Neural cell (in vitro differentiated cells): ENCODE measurements around the gene KCTD15. TPM values are rescaled to one million over a fixed set of nuclear protein-coding genes. Genes with fewer than 3 reads are reported as not detected.

Experiments used
- H2AFZ ChIP-seq: fragments of 200-600, 300-800 bp; sonication (generic), shearing (Covaris generic); 2 replicates; pipeline ENCODE4 v1.6.0; 2014; ENCODE audit warnings: low read depth, mild to moderate bottlenecking, antibody characterized with exemption, low read length, moderate library complexity
- H3F3A ChIP-seq: fragments of 200-600 bp; shearing (Covaris generic); 2 replicates; pipeline ENCODE4 v1.6.1; 2016; ENCODE audit warnings: mild to moderate bottlenecking, moderate library complexity, mixed read lengths, antibody characterized with exemption, low read length; ENCODE audit not compliant: insufficient read depth, poor library complexity, severe bottlenecking
- H3K27ac ChIP-seq: fragments of 200-600, 300-800 bp; sonication (generic), shearing (Covaris generic); 2 replicates; pipeline ENCODE4 v1.5.1; 2014; ENCODE audit warnings: mild to moderate bottlenecking, low read length, moderate library complexity
- H3K27me3 ChIP-seq: fragments of 300-800, 200-600 bp; sonication (generic), shearing (Covaris generic); 2 replicates; pipeline ENCODE4 v1.6.0; 2014; ENCODE audit warnings: mild to moderate bottlenecking, low read depth, low read length, moderate library complexity; ENCODE audit not compliant: insufficient read depth
- H3K36me3 ChIP-seq: fragments of 300-800, 200-600 bp; sonication (generic), shearing (Covaris generic); 2 replicates; pipeline ENCODE4 v1.5.1; 2014; ENCODE audit warnings: mild to moderate bottlenecking, antibody characterized with exemption, low read length, moderate library complexity; ENCODE audit not compliant: insufficient read depth
- H3K4me2 ChIP-seq: fragments of 300-800, 200-600 bp; sonication (generic), shearing (Covaris generic); 2 replicates; pipeline ENCODE4 v1.6.0; 2014; ENCODE audit warnings: mild to moderate bottlenecking, low read length
- H3K4me3 ChIP-seq: fragments of 300-800, 200-600 bp; sonication (generic), shearing (Covaris generic); 2 replicates; pipeline ENCODE4 v1.5.1; 2014; ENCODE audit warnings: mild to moderate bottlenecking, low read length, moderate library complexity
- H3K79me2 ChIP-seq: fragments of 200-600 bp; shearing (Covaris generic); replicated peaks from 2 replicates; pipeline ENCODE4 v1.6.0; 2014; ENCODE audit warnings: mild to moderate bottlenecking, low read length, moderate library complexity; ENCODE audit not compliant: insufficient read depth
- H3K9ac ChIP-seq: fragments of 300-800, 200-600 bp; sonication (generic), shearing (Covaris generic); 2 replicates; pipeline ENCODE4 v1.6.1; 2016; ENCODE audit warnings: mild to moderate bottlenecking, low read length, mixed read lengths
- H3K9me2 ChIP-seq: fragments of 200-600 bp; shearing (Covaris generic); 2 replicates; pipeline ENCODE4 v1.6.1; 2016; ENCODE audit warnings: mild to moderate bottlenecking, low read length, mixed read lengths; ENCODE audit not compliant: insufficient read depth
- H3K9me3 ChIP-seq: fragments of 200-600, 300-800 bp; sonication (generic), shearing (Covaris generic); 2 replicates; pipeline ENCODE4 v1.6.1; 2016; ENCODE audit warnings: mild to moderate bottlenecking, mixed run types, low read length, moderate library complexity, mixed read lengths
- H4K20me1 ChIP-seq: fragments of 200-600 bp; shearing (Covaris generic); 2 replicates; pipeline ENCODE4 v1.6.1; 2016; ENCODE audit warnings: mild to moderate bottlenecking, mixed run types; ENCODE audit not compliant: insufficient read depth
- EP300 ChIP-seq: fragments of 450-650 bp; conservative IDR thresholded peaks from 2 replicates; pipeline ENCODE4 v1.6.1; 2014; ENCODE audit warnings: antibody characterized with exemption, mild to moderate bottlenecking, moderate library complexity; ENCODE audit not compliant: poor library complexity, severe bottlenecking
- EZH2 ChIP-seq: fragments of 200-600, 300-800 bp; shearing (Covaris generic), sonication (generic); IDR thresholded peaks from 2 replicates; pipeline ENCODE4 v1.6.1; 2014; ENCODE audit warnings: antibody characterized with exemption, low read length, borderline replicate concordance, mild to moderate bottlenecking; ENCODE audit not compliant: insufficient read depth, poor library complexity, severe bottlenecking
- MXI1 ChIP-seq: fragments of 450-650 bp; conservative IDR thresholded peaks from 2 replicates; pipeline ENCODE4 v1.6.1; 2014; ENCODE audit warnings: antibody characterized with exemption, mild to moderate bottlenecking; ENCODE audit not compliant: poor library complexity, severe bottlenecking
- POLR2AphosphoS5 ChIP-seq: IDR thresholded peaks from 2 replicates; pipeline ENCODE4 v1.6.1; 2012
- RAD21 ChIP-seq: fragments of 450-650 bp; conservative IDR thresholded peaks from 2 replicates; pipeline ENCODE4 v1.6.1; 2014; ENCODE audit warnings: antibody characterized with exemption, mild to moderate bottlenecking, moderate library complexity
- SMC3 ChIP-seq: fragments of 450-650 bp; conservative IDR thresholded peaks from 2 replicates; pipeline ENCODE4 v1.6.1; 2014; ENCODE audit warnings: antibody characterized with exemption, mild to moderate bottlenecking, moderate library complexity; ENCODE audit not compliant: poor library complexity
- TAF1 ChIP-seq: IDR thresholded peaks from 2 replicates; pipeline ENCODE4 v1.6.1; 2012; ENCODE audit warnings: low read depth
- polyA plus RNA-seq: library from polyadenylated mRNA; depleted of rRNA; stranded (reverse); fragments of >200 nt; gene quantifications from 2 replicates; pipeline ENCODE4 v1.2.3, GENCODE V29; 2014
- TF ChIP-seq, protein P1 (sequence below): fragments of 450-650 bp; IDR thresholded peaks from 2 replicates; pipeline ENCODE4 v1.5.1; 2014; ENCODE audit warnings: antibody characterized with exemption, mild to moderate bottlenecking, moderate library complexity; ENCODE audit not compliant: poor library complexity, severe bottlenecking
- TF ChIP-seq, protein P2 (sequence below): IDR thresholded peaks from 2 replicates; pipeline ENCODE4 v1.6.1; 2012; ENCODE audit warnings: borderline replicate concordance

KCTD15 gene
- polyA plus RNA-seq, 1 donor from 2014 or later: 67.9 TPM

GRCh38 chr19:33759356-33759755, 37.3 kb upstream of the KCTD15 start:
- Histone ChIP-seq H3K27me3 (no peaks in the 10 kb centered on the region), H3K36me3 (no peaks in the 10 kb centered on the region), H3K79me2 (no peaks in the 10 kb centered on the region), H2AFZ (no peak overlapping the region), H3K9ac (no peak overlapping the region), H3F3A (no peaks in the 10 kb centered on the region), H3K9me2 (no peaks in the 10 kb centered on the region), H4K20me1 (no peaks in the 10 kb centered on the region), H3K4me3 (no peak overlapping the region), H3K4me2 (no peak overlapping the region), H3K27ac (no peak overlapping the region), H3K9me3 (no peaks in the 10 kb centered on the region)
- TF ChIP-seq RAD21 (no peak), POLR2AphosphoS5 (no peak), EP300 (no peak), SMC3 (no peak), EZH2 (no peak), MXI1 (no peak), TAF1 (no peak)
- TF ChIP-seq, protein P1, sequence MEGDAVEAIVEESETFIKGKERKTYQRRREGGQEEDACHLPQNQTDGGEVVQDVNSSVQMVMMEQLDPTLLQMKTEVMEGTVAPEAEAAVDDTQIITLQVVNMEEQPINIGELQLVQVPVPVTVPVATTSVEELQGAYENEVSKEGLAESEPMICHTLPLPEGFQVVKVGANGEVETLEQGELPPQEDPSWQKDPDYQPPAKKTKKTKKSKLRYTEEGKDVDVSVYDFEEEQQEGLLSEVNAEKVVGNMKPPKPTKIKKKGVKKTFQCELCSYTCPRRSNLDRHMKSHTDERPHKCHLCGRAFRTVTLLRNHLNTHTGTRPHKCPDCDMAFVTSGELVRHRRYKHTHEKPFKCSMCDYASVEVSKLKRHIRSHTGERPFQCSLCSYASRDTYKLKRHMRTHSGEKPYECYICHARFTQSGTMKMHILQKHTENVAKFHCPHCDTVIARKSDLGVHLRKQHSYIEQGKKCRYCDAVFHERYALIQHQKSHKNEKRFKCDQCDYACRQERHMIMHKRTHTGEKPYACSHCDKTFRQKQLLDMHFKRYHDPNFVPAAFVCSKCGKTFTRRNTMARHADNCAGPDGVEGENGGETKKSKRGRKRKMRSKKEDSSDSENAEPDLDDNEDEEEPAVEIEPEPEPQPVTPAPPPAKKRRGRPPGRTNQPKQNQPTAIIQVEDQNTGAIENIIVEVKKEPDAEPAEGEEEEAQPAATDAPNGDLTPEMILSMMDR: no peak
- TF ChIP-seq, protein P2, sequence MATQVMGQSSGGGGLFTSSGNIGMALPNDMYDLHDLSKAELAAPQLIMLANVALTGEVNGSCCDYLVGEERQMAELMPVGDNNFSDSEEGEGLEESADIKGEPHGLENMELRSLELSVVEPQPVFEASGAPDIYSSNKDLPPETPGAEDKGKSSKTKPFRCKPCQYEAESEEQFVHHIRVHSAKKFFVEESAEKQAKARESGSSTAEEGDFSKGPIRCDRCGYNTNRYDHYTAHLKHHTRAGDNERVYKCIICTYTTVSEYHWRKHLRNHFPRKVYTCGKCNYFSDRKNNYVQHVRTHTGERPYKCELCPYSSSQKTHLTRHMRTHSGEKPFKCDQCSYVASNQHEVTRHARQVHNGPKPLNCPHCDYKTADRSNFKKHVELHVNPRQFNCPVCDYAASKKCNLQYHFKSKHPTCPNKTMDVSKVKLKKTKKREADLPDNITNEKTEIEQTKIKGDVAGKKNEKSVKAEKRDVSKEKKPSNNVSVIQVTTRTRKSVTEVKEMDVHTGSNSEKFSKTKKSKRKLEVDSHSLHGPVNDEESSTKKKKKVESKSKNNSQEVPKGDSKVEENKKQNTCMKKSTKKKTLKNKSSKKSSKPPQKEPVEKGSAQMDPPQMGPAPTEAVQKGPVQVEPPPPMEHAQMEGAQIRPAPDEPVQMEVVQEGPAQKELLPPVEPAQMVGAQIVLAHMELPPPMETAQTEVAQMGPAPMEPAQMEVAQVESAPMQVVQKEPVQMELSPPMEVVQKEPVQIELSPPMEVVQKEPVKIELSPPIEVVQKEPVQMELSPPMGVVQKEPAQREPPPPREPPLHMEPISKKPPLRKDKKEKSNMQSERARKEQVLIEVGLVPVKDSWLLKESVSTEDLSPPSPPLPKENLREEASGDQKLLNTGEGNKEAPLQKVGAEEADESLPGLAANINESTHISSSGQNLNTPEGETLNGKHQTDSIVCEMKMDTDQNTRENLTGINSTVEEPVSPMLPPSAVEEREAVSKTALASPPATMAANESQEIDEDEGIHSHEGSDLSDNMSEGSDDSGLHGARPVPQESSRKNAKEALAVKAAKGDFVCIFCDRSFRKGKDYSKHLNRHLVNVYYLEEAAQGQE: no peak

DNA sequence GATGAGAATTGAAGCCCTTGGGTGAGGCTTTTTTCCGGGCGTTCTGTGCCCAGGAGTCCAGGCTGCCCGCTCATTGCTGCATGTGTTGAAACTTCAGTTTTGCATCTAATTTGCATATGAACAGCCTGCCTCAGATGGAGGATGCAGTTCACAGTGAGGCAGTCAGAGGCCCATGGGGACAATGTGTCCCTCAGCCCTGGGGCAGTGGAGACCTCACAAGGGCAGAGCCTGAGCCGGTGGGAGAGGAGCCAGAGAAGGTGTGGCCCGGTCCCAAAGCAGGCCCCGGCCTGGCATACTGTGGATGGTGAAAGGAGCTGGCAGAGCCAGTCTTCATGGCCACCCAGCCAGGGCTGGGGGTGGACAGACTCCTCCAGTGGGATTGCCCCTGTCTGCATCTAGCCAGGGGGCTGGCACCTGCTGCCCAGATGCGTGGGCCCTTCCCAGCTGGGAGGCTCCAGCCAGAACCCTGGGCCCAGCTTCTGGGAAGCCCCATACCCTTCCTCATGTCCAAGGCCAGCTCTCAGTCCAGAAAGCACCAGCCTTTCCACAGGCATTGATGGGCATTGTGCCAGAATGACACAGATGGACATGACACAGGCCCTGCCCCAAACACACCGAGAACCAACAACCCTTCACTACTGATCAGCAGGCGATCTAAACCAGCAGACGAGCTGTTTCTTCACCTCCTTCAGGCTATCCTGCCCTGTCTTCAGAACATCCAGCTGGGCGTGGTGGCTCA, 32.9 kb upstream of the KCTD15 start:
- Histone ChIP-seq H3K9me3 (no peaks in the 10 kb centered on the region), H3K9me2 (no peaks in the 10 kb centered on the region), H3F3A (no peaks in the 10 kb centered on the region), H2AFZ (no peak overlapping the region), H3K79me2 (no peaks in the 10 kb centered on the region), H3K4me3 (no peak overlapping the region), H3K27ac (no peak overlapping the region), H3K9ac (no peak overlapping the region), H3K36me3 (no peaks in the 10 kb centered on the region), H3K27me3 (no peaks in the 10 kb centered on the region), H4K20me1 (no peaks in the 10 kb centered on the region), H3K4me2 (no peak overlapping the region)
- TF ChIP-seq RAD21 (no peak), SMC3 (no peak), EP300 (no peak), POLR2AphosphoS5 (no peak), EZH2 (no peak), TAF1 (no peak), MXI1 (no peak)
- TF ChIP-seq, protein P2: no peak
- TF ChIP-seq, protein P1: no peak
